ENCODE measurements around the gene LDB2. TPM values are rescaled to one million over a fixed set of nuclear protein-coding genes. Genes with fewer than 3 reads are reported as not detected.

The LDB2 gene
- total and polyA plus RNA-seq, 2 donors from 2014 or later = 26.9 to 59.9 TPM

DNA sequence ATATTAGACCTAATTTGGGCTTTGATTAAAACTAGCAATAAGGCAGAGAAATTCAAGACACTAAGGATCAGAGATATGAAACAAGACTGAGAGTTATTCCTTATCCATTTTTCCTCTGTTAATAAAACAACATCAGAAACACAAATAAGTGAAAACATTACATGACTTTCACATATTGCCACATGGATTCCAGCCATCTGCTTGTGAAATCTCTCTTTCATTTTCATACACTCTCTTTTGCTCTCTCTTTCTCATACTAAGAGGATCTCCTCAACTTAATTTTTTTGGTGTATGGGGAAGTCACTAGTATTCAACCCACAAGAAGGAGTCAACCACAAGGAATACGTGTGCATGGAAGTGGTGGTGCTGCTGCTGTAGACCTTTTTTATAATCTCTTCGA lies 183.0 kb downstream of the LDB2 start:
- H3K4me1 ChIP-seq (ENCODE audit: control insufficient read depth in 2 of 3, insufficient read depth in 2 of 3, low read depth in 1 of 3, low read length in 3 of 3) = no peaks in the 10 kb centered on the region
- no peak overlapping the region for H3K27ac ChIP-seq (ENCODE audit: low read depth in 2 of 2, low read length in 2 of 2)
- TF ChIP-seq, protein P1, sequence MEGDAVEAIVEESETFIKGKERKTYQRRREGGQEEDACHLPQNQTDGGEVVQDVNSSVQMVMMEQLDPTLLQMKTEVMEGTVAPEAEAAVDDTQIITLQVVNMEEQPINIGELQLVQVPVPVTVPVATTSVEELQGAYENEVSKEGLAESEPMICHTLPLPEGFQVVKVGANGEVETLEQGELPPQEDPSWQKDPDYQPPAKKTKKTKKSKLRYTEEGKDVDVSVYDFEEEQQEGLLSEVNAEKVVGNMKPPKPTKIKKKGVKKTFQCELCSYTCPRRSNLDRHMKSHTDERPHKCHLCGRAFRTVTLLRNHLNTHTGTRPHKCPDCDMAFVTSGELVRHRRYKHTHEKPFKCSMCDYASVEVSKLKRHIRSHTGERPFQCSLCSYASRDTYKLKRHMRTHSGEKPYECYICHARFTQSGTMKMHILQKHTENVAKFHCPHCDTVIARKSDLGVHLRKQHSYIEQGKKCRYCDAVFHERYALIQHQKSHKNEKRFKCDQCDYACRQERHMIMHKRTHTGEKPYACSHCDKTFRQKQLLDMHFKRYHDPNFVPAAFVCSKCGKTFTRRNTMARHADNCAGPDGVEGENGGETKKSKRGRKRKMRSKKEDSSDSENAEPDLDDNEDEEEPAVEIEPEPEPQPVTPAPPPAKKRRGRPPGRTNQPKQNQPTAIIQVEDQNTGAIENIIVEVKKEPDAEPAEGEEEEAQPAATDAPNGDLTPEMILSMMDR (IDR thresholded peaks at IDR 0.05; ENCODE audit: borderline replicate concordance, extremely low read depth, insufficient read depth) = no peak
- intact Hi-C loops (cut with DNase I) = no loop called here
- no peak overlapping the region for H3K4me3 ChIP-seq (ENCODE audit: low read length in 3 of 3)
- DNase-seq (no peak), FAIRE-seq (no peak)
- no peaks in the 10 kb centered on the region for H3K9me3 ChIP-seq (ENCODE audit: control insufficient read depth in 2 of 3, insufficient read depth in 1 of 3, low read length in 3 of 3)
- no peak overlapping the region for H3K9ac ChIP-seq (ENCODE audit: low read length in 3 of 3)
- no peaks in the 10 kb centered on the region for H3K27me3 ChIP-seq (ENCODE audit: control insufficient read depth, insufficient read depth, low read length)
- no peaks in the 10 kb centered on the region for H3K36me3 ChIP-seq (ENCODE audit: control insufficient read depth in 2 of 3, insufficient read depth in 3 of 3, low read length in 3 of 3)

- no peak overlapping the region for H3K4me3 ChIP-seq (ENCODE audit: low read length in 3 of 3)
- H3K9me3 ChIP-seq (ENCODE audit: control insufficient read depth in 2 of 3, insufficient read depth in 1 of 3, low read length in 3 of 3) = no peaks in the 10 kb centered on the region
- H3K36me3 ChIP-seq (ENCODE audit: control insufficient read depth in 2 of 3, insufficient read depth in 3 of 3, low read length in 3 of 3) = no peaks in the 10 kb centered on the region
- intact Hi-C loops (cut with DNase I) = no loop called here
- no peak for FAIRE-seq
- no peak overlapping the region for H3K27ac ChIP-seq (ENCODE audit: low read depth in 2 of 2, low read length in 2 of 2)
- TF ChIP-seq, protein P1 (IDR thresholded peaks at IDR 0.05; ENCODE audit: borderline replicate concordance, extremely low read depth, insufficient read depth) = no peak
- no peaks in the 10 kb centered on the region for H3K27me3 ChIP-seq (ENCODE audit: control insufficient read depth, insufficient read depth, low read length)
- no peak overlapping the region for H3K9ac ChIP-seq (ENCODE audit: low read length in 3 of 3)
- no peaks in the 10 kb centered on the region for H3K4me1 ChIP-seq (ENCODE audit: control insufficient read depth in 2 of 3, insufficient read depth in 2 of 3, low read depth in 1 of 3, low read length in 3 of 3)
- DNase-seq = no peak
These were observed 184.3 kb downstream of the LDB2 start for GRCh38 chr4:16714191-16714590.

DNA sequence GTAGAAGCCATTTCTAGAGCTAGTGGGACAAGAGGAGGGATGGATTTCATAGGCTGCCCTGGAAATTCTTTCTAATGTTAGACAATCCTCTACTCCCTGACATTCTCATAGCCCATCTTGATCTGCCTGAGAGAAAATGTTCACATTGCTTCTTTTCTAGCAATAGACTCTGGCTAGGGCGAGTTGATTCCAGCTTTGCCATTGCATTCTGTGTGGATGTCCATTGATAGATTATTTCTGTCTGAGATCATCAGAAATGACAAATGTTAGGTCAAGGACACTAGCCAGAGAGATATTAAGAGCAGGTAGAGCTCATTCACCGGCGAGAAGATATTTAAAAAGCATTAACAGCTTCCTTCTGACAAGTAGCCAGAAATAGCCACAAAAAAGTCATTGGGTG lies 184.7 kb downstream of the LDB2 start:
- Histone ChIP-seq H3K36me3 (ENCODE audit: control insufficient read depth in 2 of 3, insufficient read depth in 3 of 3, low read length in 3 of 3) (no peaks in the 10 kb centered on the region), H3K27me3 (ENCODE audit: control insufficient read depth, insufficient read depth, low read length) (no peaks in the 10 kb centered on the region), H3K4me1 (ENCODE audit: control insufficient read depth in 2 of 3, insufficient read depth in 2 of 3, low read depth in 1 of 3, low read length in 3 of 3) (no peaks in the 10 kb centered on the region), H3K9ac (ENCODE audit: low read length in 3 of 3) (no peak overlapping the region), H3K27ac (ENCODE audit: low read depth in 2 of 2, low read length in 2 of 2) (no peak overlapping the region), H3K9me3 (ENCODE audit: control insufficient read depth in 2 of 3, insufficient read depth in 1 of 3, low read length in 3 of 3) (no peaks in the 10 kb centered on the region), H3K4me3 (ENCODE audit: low read length in 3 of 3) (no peak overlapping the region)
- intact Hi-C loops (cut with DNase I) = no loop called here
- TF ChIP-seq, protein P1 (IDR thresholded peaks at IDR 0.05; ENCODE audit: borderline replicate concordance, extremely low read depth, insufficient read depth) = no peak
- FAIRE-seq = no peak
- no peak for DNase-seq

DNA sequence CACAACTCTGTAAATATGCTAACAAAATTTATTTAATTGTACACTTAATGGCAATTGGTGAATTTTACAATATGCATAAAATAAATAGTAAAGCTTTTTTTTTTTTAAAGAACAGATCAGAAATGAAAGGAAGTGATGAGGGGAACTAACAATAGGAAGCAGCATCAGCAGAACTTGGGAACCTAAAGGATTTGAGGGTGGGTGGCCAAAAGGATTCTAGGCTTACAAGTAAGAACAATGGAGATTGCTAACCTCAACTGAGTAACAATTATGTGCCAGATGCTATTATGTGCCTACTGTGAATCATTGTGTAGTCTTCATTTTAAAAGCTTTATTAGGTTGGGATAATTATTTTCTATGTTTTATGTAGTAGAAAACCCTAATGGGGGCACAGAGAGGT lies 185.2 kb downstream of the LDB2 start:
- H3K4me1 ChIP-seq (ENCODE audit: control insufficient read depth in 2 of 3, insufficient read depth in 2 of 3, low read depth in 1 of 3, low read length in 3 of 3) = no peaks in the 10 kb centered on the region
- DNase-seq = no peak
- H3K9ac ChIP-seq (ENCODE audit: low read length in 3 of 3) = no peak overlapping the region
- no peaks in the 10 kb centered on the region for H3K27me3 ChIP-seq (ENCODE audit: control insufficient read depth, insufficient read depth, low read length)
- TF ChIP-seq, protein P1 (IDR thresholded peaks at IDR 0.05; ENCODE audit: borderline replicate concordance, extremely low read depth, insufficient read depth) = no peak
- no peak overlapping the region for H3K27ac ChIP-seq (ENCODE audit: low read depth in 2 of 2, low read length in 2 of 2)
- no peaks in the 10 kb centered on the region for H3K36me3 ChIP-seq (ENCODE audit: control insufficient read depth in 2 of 3, insufficient read depth in 3 of 3, low read length in 3 of 3)
- no peak overlapping the region for H3K4me3 ChIP-seq (ENCODE audit: low read length in 3 of 3)
- intact Hi-C loops (cut with DNase I) = no loop called here
- FAIRE-seq = no peak
- H3K9me3 ChIP-seq (ENCODE audit: control insufficient read depth in 2 of 3, insufficient read depth in 1 of 3, low read length in 3 of 3) = no peaks in the 10 kb centered on the region

Measured in kidney (tissue), 14 donors.